NT2/D1 (cell line): ENCODE measurements around the gene CCT8.

Experiments used
- DNase-seq: peaks from one replicate; pipeline ENCODE4 v3.0.0-alpha.2; 2011; ENCODE audit warnings: low read depth, low spot score
- H3K27me3 ChIP-seq: 2 replicates; pipeline ENCODE4 v1.6.0; 2011; ENCODE audit warnings: mild to moderate bottlenecking; ENCODE audit not compliant: insufficient read length, insufficient read depth
- H3K36me3 ChIP-seq: 2 replicates; pipeline ENCODE4 v1.6.1; 2011; ENCODE audit warnings: mild to moderate bottlenecking, low read length, mixed read lengths; ENCODE audit not compliant: insufficient read depth, insufficient read length
- H3K4me1 ChIP-seq: 2 replicates; pipeline ENCODE4 v1.5.1; 2011; ENCODE audit not compliant: insufficient read depth, insufficient read length
- H3K4me3 ChIP-seq: 2 replicates; pipeline ENCODE4 v1.5.1; 2011; ENCODE audit warnings: low read depth; ENCODE audit not compliant: insufficient read length
- H3K9ac ChIP-seq: 2 replicates; pipeline ENCODE4 v1.6.0; 2011; ENCODE audit warnings: low read depth; ENCODE audit not compliant: insufficient read length
- H3K9me3 ChIP-seq: 2 replicates; pipeline ENCODE4 v1.5.1; 2011; ENCODE audit warnings: mild to moderate bottlenecking, low read length; ENCODE audit not compliant: insufficient read depth
- SUZ12 ChIP-seq: IDR thresholded peaks from 2 replicates; pipeline ENCODE4 v1.6.1; 2011; ENCODE audit not compliant: insufficient read length, insufficient read depth; ENCODE audit errors: extremely low read depth
- YY1 ChIP-seq: IDR thresholded peaks from 2 replicates; pipeline ENCODE4 v1.6.1; 2011; ENCODE audit not compliant: insufficient read length, insufficient read depth
- ZNF274 ChIP-seq: IDR thresholded peaks from 2 replicates; pipeline ENCODE4 v1.6.1; 2011; ENCODE audit warnings: mild to moderate bottlenecking, low read depth, low read length

Gene CCT8

GRCh38 chr21:29075706-29076466 lies 2.4 kb upstream of the CCT8 start:
- H3K4me1 ChIP-seq, result no peaks in the 10 kb centered on the region
- no peak overlapping the region for H3K4me3 ChIP-seq
- H3K9ac ChIP-seq, result no peak overlapping the region
- DNase-seq, result no peak
- H3K27me3 ChIP-seq, result no peaks in the 10 kb centered on the region
- no peaks in the 10 kb centered on the region for H3K9me3 ChIP-seq
- no peak for TF ChIP-seq ZNF274
- no peak for TF ChIP-seq SUZ12
- TF ChIP-seq YY1, result no peak
- peaks cover 12% of the 10 kb centered on the region for H3K36me3 ChIP-seq

DNA sequence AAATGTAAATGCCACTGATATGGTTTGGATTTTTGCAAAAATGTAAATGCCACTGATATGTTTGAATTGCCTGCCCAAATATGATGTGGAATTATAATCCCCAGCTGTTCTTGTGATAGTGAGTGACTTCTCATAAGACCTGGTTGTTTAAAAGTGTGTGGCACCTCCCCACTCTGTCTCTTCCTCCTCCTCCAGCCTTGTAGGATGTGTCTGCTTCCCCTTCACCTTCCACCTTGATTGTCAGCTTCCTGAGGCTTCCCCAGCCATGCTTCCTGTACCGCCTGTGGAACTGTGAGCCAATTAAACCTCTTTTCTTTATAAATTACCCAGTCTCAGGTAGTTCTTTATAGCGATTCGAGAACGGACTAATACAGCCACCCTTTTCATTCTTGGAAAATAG lies 1.3 kb upstream of the CCT8 start:
- H3K36me3 ChIP-seq, result peaks cover 23% of the 10 kb centered on the region
- H3K4me3 ChIP-seq, result no peak overlapping the region
- H3K9ac ChIP-seq, result no peak overlapping the region
- no peaks in the 10 kb centered on the region for H3K9me3 ChIP-seq
- H3K27me3 ChIP-seq, result no peaks in the 10 kb centered on the region
- TF ChIP-seq SUZ12 (no peak), YY1 (no peak)
- DNase-seq, result no peak
- no peaks in the 10 kb centered on the region for H3K4me1 ChIP-seq

- H3K4me3 ChIP-seq, result peak overlapping the region; percentile 96
Measured at GRCh38 chr21:29074007-29074376, 544 bp upstream of the CCT8 start.

DNA sequence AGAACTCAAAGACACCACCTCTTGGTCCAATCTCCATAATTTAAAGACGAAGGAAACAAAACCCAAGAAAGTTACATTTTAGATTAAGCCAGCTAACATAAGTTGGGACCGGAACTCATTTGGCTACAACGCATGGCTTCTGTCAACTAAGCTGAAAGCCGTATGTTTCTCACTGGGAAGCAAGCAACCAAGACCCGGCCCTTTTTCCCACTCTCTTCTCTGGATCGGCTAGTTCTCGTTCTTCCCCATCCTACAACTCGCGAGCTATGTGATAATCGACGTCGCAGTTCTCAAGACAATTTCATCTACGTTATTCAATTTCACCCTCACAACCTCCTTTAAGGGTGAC lies 601 bp downstream of the CCT8 start:
- TF ChIP-seq YY1 (no peak), ZNF274 (no peak), SUZ12 (no peak)
- no peaks in the 10 kb centered on the region for H3K4me1 ChIP-seq
- H3K36me3 ChIP-seq, result peaks cover 42% of the 10 kb centered on the region
- peak overlapping the region; percentile 100 for H3K9ac ChIP-seq
- no peaks in the 10 kb centered on the region for H3K27me3 ChIP-seq
- H3K4me3 ChIP-seq, result peak overlapping the region; percentile 96
- H3K9me3 ChIP-seq, result no peaks in the 10 kb centered on the region
- no peak for DNase-seq

More at GRCh38 chr21:29074007-29074376, 544 bp upstream of the CCT8 start:
- Histone ChIP-seq H3K9me3 (no peaks in the 10 kb centered on the region), H3K4me1 (no peaks in the 10 kb centered on the region), H3K27me3 (no peaks in the 10 kb centered on the region), H3K36me3 (peaks cover 31% of the 10 kb centered on the region), H3K9ac (peak overlapping the region; percentile 100)
- no peak for DNase-seq
- TF ChIP-seq SUZ12 (no peak), YY1 (no peak), ZNF274 (no peak)

DNA sequence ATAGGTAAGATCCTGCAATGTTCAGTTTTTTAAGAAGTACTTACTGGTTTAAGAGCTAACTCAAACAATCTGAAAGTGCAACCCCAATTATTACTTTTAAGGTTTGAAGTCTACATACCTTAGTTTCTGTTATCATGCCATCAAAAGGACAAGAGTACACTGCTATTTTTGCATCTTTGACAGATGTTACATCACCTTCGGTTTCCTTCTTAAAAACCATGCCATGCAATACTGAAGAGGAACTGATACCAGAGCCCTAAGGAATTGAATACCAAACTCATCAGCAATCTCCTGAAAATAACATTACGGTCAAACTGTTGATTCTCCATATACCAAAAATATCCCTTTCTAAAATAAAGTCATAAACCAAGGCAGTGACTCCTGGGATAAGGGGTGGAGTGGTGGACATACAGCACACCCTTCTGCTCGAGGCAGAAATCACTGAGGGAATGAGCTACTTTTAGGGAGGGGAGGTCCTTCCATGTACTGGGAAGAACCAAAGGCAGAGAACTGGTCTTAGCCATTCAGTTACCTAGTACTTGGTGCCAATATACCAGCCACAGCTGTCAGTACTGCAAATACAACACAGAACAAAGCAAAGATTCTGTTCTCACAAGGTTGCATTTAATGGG lies 8.5 kb downstream of the CCT8 start:
- DNase-seq, result no peak
- H3K27me3 ChIP-seq, result no peaks in the 10 kb centered on the region
- no peak for TF ChIP-seq YY1
- no peak for TF ChIP-seq ZNF274
- H3K4me3 ChIP-seq, result no peak overlapping the region
- H3K36me3 ChIP-seq, result peaks cover 100% of the 10 kb centered on the region
- H3K9ac ChIP-seq, result no peak overlapping the region
- H3K9me3 ChIP-seq, result no peaks in the 10 kb centered on the region
- no peaks in the 10 kb centered on the region for H3K4me1 ChIP-seq

- H3K9me3 ChIP-seq, result peaks cover 5% of the 10 kb centered on the region; the same call in 1 of the 2 replicates
- DNase-seq, result no peak
- H3K4me1 ChIP-seq, result no peaks in the 10 kb centered on the region
- peaks cover 91% of the 10 kb centered on the region for H3K36me3 ChIP-seq
- H3K4me3 ChIP-seq, result no peak overlapping the region
- TF ChIP-seq ZNF274, result no peak
- no peak for TF ChIP-seq SUZ12
- TF ChIP-seq YY1, result no peak
- H3K9ac ChIP-seq, result no peak overlapping the region
- H3K27me3 ChIP-seq, result no peaks in the 10 kb centered on the region
Measured at GRCh38 chr21:29056538-29057050, 16.9 kb downstream of the CCT8 start.

- TF ChIP-seq YY1 (no peak), ZNF274 (no peak), SUZ12 (no peak)
- no peak for DNase-seq
- Histone ChIP-seq H3K9me3 (peaks cover 5% of the 10 kb centered on the region; the same call in 1 of the 2 replicates), H3K27me3 (no peaks in the 10 kb centered on the region), H3K4me3 (no peak overlapping the region), H3K36me3 (peaks cover 91% of the 10 kb centered on the region), H3K4me1 (no peaks in the 10 kb centered on the region), H3K9ac (no peak overlapping the region)
Measured at GRCh38 chr21:29056005-29056404, 17.4 kb downstream of the CCT8 start.

GRCh38 chr21:29055080-29055479 lies 18.4 kb downstream of the CCT8 start:
- H3K4me1 ChIP-seq, result no peaks in the 10 kb centered on the region
- H3K9ac ChIP-seq, result no peak overlapping the region
- DNase-seq, result no peak
- H3K27me3 ChIP-seq, result no peaks in the 10 kb centered on the region
- H3K4me3 ChIP-seq, result no peak overlapping the region
- no peak for TF ChIP-seq YY1
- no peak for TF ChIP-seq SUZ12
- no peak for TF ChIP-seq ZNF274
- peaks cover 91% of the 10 kb centered on the region for H3K36me3 ChIP-seq
- peaks cover 5% of the 10 kb centered on the region; the same call in 1 of the 2 replicates for H3K9me3 ChIP-seq
